PC-9 (cell line): ENCODE data around the gene THYN1.

Experiments used
- EZH2 ChIP-seq: fragments of 200-600 bp; sonication (generic); IDR thresholded peaks from 2 replicates; pipeline ENCODE4 v1.8.0; 2017; ENCODE audit warnings: antibody characterized with exemption, low read depth
- TF ChIP-seq, protein P1 (sequence below): fragments of 200-600 bp; sonication (generic); conservative IDR thresholded peaks from 2 replicates; pipeline ENCODE4 v1.6.1; 2017; ENCODE audit warnings: mixed run types, antibody characterized with exemption, mild to moderate bottlenecking, moderate library complexity

DNA sequence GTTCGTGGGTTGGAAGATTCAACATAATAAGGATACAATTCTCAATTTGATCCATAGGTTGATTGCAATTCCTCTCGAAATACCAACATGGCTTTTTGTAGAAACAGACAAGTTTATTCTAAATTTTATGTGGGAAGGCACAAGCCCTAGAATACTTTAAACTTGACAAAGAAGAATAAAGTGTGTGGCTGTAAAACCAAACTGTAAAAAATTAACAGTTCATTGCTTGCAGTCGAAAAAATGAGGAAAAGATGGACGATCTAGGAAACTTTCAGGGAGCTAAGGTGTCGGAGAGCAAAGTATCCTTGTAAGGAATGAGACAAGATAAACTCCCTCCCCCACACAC is 22.0 kb upstream of the THYN1 start:
- TF ChIP-seq, protein P1, sequence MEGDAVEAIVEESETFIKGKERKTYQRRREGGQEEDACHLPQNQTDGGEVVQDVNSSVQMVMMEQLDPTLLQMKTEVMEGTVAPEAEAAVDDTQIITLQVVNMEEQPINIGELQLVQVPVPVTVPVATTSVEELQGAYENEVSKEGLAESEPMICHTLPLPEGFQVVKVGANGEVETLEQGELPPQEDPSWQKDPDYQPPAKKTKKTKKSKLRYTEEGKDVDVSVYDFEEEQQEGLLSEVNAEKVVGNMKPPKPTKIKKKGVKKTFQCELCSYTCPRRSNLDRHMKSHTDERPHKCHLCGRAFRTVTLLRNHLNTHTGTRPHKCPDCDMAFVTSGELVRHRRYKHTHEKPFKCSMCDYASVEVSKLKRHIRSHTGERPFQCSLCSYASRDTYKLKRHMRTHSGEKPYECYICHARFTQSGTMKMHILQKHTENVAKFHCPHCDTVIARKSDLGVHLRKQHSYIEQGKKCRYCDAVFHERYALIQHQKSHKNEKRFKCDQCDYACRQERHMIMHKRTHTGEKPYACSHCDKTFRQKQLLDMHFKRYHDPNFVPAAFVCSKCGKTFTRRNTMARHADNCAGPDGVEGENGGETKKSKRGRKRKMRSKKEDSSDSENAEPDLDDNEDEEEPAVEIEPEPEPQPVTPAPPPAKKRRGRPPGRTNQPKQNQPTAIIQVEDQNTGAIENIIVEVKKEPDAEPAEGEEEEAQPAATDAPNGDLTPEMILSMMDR = no peak
- no peak for TF ChIP-seq EZH2
